ACHN (cell line): ENCODE measurements around the gene FSHR.

Experiments
- DNase-seq: peaks from one replicate; pipeline ENCODE4 v3.0.0-alpha.2; 2015
- in situ Hi-C: cut with HindIII; loops from 2 replicates; pipeline ENCODE4 v1.10.0; 2017; ENCODE audit warnings: low sequenced_read_pairs, low pct_ligation_motif_present, low pct_unique_long_range_greater_than_20kb

FSHR gene, protein sequence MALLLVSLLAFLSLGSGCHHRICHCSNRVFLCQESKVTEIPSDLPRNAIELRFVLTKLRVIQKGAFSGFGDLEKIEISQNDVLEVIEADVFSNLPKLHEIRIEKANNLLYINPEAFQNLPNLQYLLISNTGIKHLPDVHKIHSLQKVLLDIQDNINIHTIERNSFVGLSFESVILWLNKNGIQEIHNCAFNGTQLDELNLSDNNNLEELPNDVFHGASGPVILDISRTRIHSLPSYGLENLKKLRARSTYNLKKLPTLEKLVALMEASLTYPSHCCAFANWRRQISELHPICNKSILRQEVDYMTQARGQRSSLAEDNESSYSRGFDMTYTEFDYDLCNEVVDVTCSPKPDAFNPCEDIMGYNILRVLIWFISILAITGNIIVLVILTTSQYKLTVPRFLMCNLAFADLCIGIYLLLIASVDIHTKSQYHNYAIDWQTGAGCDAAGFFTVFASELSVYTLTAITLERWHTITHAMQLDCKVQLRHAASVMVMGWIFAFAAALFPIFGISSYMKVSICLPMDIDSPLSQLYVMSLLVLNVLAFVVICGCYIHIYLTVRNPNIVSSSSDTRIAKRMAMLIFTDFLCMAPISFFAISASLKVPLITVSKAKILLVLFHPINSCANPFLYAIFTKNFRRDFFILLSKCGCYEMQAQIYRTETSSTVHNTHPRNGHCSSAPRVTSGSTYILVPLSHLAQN

DNA sequence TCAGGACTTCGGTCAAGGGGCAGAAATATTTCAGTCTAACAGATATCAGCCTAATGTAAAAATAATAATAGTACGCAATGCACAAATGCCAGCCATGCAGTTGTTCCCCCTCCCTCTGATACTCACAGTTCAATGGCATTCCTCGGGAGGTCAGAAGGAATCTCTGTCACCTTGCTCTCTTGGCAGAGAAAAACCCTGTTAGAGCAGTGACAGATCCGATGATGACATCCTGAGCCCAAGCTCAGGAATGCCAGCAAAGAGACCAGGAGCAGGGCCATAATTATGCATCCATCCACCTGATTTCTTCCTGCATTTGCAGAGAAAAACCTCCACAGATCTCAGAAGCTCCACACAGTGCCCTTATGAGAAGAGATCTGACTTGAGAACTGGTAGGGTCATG lies at the start of gene FSHR:
FSHR (minus strand) TSS at position 376 of the 400 bp plus-strand sequence; CDS start at position 278, 98 bp downstream.
- in situ Hi-C loops: no loop called here
- DNase-seq: no peak

GRCh38 chr2:49199266-49199665 lies 45.0 kb upstream of the FSHR start:
- DNase-seq: no peak
- in situ Hi-C loops: no loop called here

- in situ Hi-C loops: no loop called here
Observed at GRCh38 chr2:49194701-49195100, 40.4 kb upstream of the FSHR start.

GRCh38 chr2:49192036-49192435 lies 37.7 kb upstream of the FSHR start:
- in situ Hi-C loops: no loop called here
- no peak for DNase-seq

More at GRCh38 chr2:49194701-49195100, 40.4 kb upstream of the FSHR start:
- DNase-seq: no peak

DNA sequence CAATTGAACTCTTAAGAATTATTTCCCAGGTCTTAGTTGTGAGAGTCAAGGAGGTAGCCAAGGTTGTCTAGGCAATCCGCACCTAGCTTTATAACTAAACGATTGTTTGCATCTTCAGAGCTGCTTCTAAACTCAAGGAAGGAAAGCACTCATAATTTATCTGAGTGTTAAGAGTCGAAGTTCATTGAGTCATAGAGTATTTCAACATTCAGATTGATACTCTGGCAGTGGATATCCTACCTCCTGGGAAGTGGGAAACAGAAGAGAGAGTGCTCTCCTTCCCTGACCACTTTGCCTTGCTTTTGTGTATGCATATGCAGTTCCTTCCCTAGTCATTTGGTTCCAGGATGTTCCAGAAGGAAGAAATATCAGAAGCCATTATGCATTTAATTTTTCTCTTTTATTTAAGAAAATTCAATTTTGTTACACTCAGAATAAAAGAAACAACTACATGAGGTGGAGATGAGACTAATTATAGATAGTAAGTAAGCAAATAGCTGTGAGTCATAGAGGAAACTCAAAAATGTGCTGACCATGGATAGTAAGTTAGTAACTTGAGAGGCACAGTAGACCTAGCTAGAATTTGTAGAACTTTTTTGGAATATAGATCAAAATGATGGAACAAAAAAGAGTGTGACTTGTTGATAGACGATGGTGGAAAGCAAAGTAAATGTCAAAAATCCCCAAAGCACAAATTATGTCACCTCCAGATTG lies 35.4 kb upstream of the FSHR start:
- no peak for DNase-seq
- in situ Hi-C loops: no loop called here

DNA sequence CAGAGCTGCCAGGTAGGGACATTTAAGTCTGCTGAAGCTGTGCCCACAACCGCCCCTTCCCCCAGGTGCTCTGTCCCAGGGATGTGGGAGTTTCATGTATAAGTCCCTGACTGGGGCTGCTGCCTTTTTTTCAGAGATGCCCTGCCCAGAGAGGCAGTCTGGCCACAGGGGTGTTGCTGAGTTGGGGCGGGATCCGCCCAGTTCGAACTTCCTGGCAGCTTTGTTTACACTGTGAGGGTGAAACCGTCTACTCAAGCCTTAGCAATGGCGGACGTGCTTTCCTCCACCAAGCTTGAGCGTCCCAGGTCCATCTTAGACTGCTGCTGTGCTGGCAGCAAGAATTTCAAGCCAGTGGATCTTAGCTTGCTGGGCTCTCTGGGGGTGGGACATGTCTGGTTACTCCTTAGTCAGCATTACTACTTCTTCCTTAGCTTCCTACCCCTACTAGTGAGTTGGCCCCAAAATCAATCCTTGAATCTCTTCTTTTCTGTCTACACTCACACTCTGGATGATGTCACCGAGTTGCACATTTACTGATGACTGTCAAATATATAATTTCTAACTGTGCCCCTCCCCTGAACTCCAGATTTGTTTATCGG lies 31.8 kb upstream of the FSHR start:
- in situ Hi-C loops: no loop called here
- no peak for DNase-seq

DNA sequence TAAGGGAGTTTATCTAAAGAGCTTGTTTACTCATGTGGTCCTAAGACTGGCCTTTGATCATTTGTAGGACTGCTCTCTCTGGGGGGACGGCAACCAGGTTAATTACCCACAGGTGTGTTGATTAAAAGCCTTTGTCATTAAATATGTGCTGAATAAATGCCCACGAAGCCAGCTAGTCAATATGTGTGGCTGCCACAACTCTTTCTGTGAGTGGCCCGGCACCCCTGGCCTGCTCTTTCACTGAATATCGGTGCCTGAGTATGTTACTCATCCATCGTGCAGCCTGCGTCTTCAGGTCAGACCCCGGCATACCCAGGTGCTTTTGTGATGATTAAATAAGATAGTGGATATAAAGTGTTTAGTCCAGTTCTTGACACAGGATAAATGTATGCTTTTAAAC lies 24.3 kb upstream of the FSHR start:
- DNase-seq: no peak
- in situ Hi-C loops: no loop called here

- no peak for DNase-seq
- in situ Hi-C loops: no loop called here
Observed at GRCh38 chr2:49177194-49177593, 22.9 kb upstream of the FSHR start.

- in situ Hi-C loops: no loop called here
- DNase-seq: no peak
Observed at GRCh38 chr2:49175831-49176230, 21.5 kb upstream of the FSHR start.

DNA sequence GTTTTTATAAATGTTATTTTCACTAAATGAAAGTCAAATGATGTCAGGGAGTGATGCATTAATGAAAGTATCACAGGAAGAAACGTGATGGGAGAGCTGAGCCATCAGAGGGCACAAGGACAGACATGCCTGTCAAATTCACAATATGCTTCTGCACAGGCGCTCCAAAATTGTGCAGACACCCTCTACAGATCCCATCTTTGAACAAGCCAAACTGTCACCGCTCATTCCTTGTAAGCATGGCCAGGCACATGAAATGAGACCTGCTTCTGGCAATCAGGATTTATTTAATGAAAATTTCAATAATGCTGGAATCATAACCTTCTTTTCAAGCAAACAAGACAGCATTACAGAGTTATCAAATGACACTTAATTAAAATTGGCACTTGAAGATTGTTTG lies 20.4 kb upstream of the FSHR start:
- no peak for DNase-seq
- in situ Hi-C loops: no loop called here

DNA sequence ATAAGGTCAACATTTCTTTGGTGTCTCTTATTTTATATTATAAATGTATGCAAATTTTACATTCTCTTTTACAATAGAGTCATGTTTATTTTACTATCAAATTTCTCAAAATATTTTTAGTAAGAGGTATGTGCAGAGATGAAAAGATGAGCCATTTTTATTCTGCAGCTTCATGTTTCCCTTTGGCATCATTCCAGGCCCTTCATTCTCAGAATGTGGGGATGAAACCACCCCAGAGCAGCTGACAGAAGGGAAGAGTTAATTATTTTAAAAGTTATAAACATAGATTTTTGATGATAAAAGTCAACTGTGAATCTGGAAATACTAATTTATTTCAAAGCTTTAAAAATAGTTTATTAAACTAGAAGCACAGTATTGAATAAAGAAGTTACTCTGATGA lies 12.8 kb upstream of the FSHR start:
- DNase-seq: no peak
- in situ Hi-C loops: no loop called here

DNA sequence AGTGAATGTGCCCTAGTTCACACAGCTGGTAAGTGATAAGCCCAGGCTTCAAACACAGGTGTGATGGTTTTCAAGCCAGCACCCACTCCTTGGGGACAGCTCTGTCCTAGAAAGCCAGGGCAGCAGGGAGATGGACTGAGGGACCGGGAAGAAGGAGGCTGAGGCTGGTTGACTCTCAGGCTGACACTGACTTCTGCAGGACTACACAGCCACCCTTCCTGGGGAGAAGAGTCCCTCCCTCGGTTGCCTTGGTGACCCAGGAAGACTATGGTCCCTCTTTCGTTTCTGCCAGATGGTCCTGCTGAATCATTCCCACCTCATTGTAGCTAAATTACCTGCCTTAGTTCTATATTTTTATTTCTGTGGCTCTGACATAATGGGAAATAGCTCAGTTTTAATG lies 11.3 kb upstream of the FSHR start:
- DNase-seq: no peak
- in situ Hi-C loops: no loop called here

- in situ Hi-C loops: no loop called here
- DNase-seq: no peak
Observed at GRCh38 chr2:49164729-49165128, 10.4 kb upstream of the FSHR start.

DNA sequence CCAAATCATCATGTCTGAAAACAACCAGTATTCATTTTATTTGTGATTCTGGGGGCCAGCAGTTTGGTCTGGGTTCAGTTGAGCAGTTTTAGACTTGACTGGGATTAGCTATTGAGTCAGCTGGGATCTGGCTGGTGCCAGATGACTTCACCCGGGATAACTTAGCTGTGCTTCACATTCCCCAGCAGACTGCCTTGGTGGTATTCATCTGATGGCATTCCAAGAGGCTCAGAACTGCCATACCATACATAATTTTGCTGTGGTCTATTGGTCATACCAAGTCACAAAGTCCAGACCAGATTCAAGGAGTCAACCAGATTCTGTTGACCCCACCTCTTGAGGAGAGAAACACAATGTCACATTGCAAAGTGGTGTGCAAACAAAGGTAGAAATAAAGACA lies 7.8 kb upstream of the FSHR start:
- in situ Hi-C loops: no loop called here
- peak; percentile 69 for DNase-seq

DNA sequence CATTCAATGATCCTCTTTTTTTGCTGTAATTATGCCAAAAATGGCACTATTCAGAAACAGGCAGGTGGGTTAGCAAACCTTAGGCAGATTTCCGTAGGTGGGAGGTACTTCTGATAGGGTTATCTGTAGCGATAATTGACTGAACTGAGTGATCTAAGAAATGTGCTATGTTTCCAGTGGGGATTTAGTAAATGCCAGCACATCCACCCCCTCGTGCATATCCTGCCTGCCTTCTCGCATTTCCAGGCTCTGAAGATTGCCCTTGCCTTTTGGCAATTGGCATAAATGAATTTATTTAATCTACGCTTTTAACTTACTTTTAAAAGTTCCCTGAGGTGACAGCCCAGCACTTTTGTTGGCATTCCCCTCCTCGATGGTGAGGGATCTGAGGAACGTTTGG lies 576 bp upstream of the FSHR start:
- no peak for DNase-seq
- in situ Hi-C loops: no loop called here

DNA sequence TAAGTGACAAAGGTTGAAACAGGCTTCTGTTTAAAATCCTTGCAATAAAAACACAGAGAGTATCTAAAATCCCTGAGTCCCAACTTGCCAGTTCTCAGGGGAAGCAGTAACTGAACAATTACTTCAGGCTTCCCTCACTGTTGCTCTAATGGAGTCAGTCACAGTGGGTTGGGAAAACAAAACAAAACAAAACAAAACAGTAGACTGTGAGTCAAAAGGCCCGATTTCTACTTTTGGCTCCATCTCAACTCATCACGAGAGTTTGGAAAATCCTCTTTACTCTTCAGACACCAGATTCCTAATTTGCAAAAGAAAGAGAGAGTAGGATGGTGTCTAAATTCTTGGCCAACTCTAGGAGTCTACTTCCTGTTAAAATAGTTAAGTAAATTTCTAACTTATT lies 1.1 kb downstream of the FSHR start:
- in situ Hi-C loops: no loop called here

DNA sequence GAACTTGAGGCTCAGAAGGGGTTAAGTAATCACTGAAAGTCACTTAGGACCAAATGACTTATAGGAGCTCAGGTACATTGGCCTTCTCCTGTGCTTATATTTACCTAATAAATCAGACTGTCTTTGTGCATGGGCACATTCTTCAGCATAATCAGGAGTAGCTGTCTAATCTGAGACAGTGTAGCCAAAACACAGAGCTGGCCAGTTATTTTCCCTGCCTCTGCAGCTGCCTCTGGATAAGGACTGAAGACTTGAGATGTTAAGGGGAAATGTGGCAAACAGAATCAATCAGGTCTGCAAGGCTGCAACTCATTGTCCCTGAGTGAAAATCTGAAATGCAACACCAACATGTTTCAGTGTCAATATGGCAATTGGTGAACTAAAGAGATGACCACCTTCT lies 1.5 kb downstream of the FSHR start:
- DNase-seq: no peak
- in situ Hi-C loops: no loop called here

More for the DNA sequence above, 1.1 kb downstream of the FSHR start:
- no peak for DNase-seq

DNA sequence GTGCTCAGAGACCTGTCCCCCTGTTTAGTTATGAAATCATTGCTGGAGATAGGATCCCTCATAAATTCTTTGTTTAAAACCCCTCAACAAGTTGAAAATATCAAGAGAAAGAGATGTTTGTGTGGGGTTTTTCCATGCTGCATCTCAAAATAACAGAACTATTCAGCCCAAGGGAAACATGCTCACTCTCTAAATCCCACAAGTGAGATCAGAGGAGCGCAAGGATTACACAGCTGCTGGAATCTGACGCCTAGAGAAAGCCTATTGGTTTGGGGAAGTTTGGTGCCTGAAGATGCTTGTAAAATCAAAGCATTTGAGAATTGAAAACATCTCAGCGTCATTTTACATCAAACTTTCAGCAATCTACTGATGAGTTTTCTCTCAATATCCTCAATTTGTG lies 7.9 kb downstream of the FSHR start:
- in situ Hi-C loops: no loop called here
- DNase-seq: no peak

GRCh38 chr2:49131801-49132200 lies 22.5 kb downstream of the FSHR start:
- in situ Hi-C loops: no loop called here
- no peak for DNase-seq
